CD4-positive, alpha-beta T cell treated with Interleukin-10 for 1 hour (primary cell): ENCODE results near the gene CLPTM1L.
"Not testable (repeated sequence)": the region's sequence is repeated elsewhere in the genome, so short reads cannot be mapped to it uniquely, and the experiment has no call there.

ENCODE experiments used
- DNase-seq: peaks from one replicate; pipeline ENCODE4 v3.0.0-alpha.2; 2020

Gene CLPTM1L

DNA sequence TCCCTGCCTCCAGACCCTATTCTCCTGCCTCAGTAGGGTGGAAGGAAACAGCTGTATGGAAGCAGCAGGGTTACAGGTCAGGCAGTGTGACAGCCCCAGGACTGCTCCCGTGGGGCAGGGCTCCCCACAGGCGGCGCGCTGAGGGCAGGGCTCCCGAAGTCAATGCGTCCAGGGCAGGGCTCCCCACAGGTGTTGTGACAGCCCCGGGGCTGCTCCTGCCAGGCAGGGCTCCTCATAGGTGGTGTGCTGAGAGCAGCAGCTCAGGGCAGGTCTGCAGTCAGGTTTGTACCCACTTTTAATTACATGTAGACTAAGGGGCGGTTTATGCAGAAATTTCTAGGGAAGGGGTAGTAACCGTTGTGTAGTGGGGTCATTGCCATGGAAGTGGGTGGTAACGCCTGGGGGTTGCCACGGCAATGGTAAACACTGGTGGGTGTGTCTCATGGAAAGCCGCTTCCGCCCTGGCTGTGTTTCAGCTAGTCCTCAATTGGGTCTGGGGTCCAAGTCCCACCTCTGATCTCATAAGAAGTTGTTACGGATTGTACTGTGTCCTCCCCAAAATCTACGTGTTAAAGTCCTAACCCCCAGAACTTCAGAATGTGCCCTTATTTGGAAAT is 33.4 kb downstream of the CLPTM1L start:
- DNase-seq: no peak

DNA sequence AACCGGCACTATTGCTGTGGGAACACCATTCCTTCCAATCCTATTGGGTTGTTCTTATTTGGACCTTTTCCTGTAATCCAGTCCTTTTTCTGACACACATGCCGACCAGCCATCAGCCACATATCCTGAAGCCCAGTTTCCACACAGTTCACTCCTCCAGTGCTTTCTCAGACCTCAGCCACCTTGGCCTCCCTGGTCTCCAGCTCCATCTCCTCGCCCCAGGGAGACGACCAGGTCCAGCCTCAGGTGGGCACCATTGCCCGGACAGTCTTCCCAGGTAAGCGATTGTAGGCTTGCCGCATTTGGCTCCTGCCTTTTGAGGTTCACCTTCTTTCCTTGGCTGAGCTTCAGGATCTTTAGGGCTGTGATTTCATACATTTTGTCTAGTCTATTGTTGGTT is 34.8 kb downstream of the CLPTM1L start:
- no peak for DNase-seq

DNA sequence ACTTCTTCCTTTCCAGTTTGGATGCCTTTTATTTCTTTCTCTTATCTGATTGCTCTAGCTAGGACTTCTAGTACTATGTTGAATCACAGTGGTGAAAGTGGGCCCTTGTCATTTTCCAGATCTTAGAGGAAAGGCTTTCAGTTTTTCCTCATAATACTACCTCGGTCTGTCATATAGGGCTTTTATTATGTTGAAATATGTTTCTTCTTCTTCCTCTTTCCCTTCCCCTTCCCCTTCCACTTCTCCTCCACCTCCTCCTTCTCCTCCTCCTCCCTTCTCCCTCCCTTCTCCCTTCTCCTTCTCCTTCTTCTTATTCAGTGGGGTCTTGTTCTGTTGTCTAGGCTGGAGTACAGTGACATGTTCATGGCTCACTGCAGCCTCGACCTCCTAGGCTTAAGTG is 40.9 kb downstream of the CLPTM1L start:
- DNase-seq: no peak

DNA sequence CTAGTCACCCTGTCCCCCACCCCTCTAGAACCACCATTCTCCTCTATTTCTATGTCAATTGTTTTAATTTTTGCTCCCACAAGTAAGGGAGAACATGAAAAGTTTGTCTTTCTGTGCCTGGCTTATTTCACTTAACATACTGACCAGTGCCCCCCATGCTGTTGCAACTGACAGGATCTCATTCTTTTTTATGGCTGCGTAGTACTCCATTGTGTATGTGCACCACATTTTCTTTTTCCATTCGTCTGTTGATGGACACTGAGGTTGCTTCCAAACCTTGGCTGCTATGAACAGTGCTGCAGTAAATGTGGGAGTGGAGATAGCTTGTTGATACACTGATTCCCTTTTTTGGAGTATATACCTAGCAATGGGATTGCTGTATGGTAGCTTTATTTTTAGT is 42.6 kb downstream of the CLPTM1L start:
- no peak for DNase-seq

GRCh38 chr5:1300581-1301083 is 44.3 kb downstream of the CLPTM1L start:
- DNase-seq: no peak

GRCh38 chr5:1299961-1300360 is 44.9 kb downstream of the CLPTM1L start:
- DNase-seq: no peak

DNA sequence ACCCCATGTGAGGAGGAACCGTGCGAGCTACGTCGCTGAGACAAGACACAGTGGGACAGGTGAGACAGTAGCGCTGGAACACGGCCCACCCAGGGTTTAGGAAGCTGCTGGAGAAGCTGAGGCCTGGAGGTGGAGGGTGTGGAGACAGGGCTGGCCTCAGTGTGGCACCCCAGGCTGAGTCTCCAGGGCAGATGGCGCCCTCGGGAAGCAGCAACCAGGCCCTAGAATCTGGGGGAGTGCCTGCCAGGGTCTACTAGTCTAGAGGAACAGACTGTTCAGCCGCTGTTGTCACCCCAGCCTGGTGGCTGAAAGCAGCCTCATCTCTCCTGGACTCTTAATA is 45.4 kb downstream of the CLPTM1L start:
- DNase-seq: no peak

DNA sequence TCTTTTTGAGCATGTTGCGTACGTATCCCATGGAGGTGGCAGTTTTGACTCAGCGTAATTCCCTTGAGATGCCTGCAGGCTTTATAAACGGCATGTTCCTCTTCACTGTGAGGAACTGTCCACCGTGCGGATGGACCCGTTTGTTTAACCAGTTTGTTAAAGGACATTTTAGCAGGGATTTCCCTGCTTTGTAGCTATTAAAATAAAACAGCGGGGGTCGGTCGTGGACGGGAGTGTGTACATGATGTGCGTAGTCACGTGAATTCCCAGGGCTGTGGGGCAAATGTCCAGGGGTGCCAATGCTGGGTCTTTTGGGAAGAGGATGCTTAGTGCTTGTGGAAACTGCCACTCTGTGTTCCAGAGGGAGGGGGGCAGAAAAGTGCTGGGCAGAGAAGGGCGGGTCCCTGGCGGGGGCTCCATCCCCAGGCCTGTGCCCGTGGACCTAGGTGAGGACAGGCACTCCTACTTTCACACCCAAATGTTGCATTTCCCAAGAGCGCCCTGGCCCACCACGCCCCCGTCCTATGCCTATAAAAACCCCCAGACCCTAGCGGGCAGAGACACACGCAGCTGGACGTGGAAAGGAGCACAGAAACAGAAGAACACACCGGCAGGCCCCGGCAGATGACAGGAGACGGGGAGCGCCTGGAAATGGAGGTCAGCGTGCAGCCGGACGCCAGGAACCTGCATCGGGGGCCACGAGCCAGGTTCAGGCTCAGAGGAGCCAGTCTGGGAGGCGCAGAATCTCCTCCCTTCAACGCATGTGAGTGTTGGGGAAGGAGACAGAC is 46.0 kb downstream of the CLPTM1L start:
- no peak for DNase-seq

GRCh38 chr5:1298067-1298551 is 46.8 kb downstream of the CLPTM1L start:
- DNase-seq: no peak

GRCh38 chr5:1297243-1297642 is 47.7 kb downstream of the CLPTM1L start:
- no peak for DNase-seq

GRCh38 chr5:1295650-1296037 is 49.3 kb downstream of the CLPTM1L start:
- DNase-seq: no peak

DNA sequence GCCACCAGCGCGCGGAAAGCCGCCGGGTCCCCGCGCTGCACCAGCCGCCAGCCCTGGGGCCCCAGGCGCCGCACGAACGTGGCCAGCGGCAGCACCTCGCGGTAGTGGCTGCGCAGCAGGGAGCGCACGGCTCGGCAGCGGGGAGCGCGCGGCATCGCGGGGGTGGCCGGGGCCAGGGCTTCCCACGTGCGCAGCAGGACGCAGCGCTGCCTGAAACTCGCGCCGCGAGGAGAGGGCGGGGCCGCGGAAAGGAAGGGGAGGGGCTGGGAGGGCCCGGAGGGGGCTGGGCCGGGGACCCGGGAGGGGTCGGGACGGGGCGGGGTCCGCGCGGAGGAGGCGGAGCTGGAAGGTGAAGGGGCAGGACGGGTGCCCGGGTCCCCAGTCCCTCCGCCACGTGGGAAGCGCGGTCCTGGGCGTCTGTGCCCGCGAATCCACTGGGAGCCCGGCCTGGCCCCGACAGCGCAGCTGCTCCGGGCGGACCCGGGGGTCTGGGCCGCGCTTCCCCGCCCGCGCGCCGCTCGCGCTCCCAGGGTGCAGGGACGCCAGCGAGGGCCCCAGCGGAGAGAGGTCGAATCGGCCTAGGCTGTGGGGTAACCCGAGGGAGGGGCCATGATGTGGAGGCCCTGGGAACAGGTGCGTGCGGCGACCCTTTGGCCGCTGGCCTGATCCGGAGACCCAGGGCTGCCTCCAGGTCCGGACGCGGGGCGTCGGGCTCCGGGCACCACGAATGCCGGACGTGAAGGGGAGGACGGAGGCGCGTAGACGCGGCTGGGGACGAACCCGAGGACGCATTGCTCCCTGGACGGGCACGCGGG is 49.9 kb downstream of the CLPTM1L start, which contains the start of gene TERT:
TERT (minus strand) TSS at position 234 of the 815 bp plus-strand sequence; CDS start at position 155, 79 bp downstream.
- DNase-seq: peak; percentile 82

DNA sequence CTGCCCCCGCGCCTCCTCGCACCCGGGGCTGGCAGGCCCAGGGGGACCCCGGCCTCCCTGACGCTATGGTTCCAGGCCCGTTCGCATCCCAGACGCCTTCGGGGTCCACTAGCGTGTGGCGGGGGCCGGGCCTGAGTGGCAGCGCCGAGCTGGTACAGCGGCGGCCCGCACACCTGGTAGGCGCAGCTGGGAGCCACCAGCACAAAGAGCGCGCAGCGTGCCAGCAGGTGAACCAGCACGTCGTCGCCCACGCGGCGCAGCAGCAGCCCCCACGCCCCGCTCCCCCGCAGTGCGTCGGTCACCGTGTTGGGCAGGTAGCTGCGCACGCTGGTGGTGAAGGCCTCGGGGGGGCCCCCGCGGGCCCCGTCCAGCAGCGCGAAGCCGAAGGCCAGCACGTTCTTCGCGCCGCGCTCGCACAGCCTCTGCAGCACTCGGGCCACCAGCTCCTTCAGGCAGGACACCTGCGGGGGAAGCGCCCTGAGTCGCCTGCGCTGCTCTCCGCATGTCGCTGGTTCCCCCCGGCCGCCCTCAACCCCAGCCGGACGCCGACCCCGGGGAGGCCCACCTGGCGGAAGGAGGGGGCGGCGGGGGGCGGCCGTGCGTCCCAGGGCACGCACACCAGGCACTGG is 50.6 kb downstream of the CLPTM1L start:
- DNase-seq: no peak

DNA sequence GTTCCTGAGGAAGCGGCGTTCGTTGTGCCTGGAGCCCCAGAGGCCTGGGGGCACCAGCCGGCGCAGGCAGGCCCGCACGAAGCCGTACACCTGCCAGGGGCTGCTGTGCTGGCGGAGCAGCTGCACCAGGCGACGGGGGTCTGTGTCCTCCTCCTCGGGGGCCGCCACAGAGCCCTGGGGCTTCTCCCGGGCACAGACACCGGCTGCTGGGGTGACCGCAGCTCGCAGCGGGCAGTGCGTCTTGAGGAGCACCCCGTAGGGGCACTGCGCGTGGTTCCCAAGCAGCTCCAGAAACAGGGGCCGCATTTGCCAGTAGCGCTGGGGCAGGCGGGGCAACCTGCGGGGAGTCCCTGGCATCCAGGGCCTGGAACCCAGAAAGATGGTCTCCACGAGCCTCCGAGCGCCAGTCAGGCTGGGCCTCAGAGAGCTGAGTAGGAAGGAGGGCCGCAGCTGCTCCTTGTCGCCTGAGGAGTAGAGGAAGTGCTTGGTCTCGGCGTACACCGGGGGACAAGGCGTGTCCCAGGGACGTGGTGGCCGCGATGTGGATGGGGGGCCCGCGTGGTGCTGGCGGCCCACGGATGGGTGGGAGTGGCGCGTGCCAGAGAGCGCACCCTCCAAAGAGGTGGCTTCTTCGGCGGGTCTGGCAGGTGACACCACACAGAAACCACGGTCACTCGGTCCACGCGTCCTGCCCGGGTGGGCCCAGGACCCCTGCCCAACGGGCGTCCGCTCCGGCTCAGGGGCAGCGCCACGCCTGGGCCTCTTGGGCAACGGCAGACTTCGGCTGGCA is 51.3 kb downstream of the CLPTM1L start:
- DNase-seq: no peak

DNA sequence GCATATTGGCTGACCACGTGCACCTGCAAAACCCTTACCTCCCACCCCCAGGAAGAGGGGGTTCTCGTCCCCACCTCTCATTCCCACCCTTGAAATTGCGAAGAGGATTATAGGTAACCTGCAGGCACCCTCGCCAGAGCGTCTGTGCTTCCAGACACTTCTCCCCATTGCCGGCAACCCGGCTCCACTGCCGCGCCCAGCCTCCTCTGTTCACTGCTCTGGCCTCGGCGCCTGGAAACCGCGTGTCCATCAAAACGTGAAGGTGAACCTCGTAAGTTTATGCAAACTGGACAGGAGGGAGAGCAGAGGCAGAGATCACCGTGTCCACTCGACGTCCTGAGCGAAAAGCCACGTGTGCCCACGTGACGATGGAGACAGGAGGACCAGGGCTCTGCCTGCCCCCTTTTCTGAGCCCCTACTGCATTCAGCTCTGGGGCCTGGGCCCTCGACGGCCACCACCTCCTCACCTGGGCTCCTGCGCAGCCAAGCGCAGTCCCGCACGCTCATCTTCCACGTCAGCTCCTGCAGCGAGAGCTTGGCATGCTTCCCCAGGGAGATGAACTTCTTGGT is 52.0 kb downstream of the CLPTM1L start:
- DNase-seq: no peak

DNA sequence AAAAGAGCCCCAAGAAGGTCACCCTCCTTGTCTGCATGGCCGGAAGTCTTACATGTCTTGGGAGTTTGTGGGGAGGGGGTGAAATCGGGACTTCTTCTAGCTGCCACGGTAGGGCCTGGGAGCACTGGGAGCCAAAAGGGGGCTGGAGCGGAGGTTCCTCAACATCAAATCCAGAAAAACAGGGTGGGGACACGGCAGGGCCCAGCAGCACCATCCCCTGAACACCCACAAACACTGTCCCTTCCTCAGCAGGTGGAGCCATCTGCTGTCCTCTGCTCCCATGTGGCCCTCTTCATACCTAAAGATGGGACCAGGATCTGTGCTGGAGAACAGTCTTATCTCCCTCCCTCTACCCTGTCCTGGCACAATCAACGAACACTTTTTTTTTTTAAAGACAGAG is 52.8 kb downstream of the CLPTM1L start:
- DNase-seq: no peak

DNA sequence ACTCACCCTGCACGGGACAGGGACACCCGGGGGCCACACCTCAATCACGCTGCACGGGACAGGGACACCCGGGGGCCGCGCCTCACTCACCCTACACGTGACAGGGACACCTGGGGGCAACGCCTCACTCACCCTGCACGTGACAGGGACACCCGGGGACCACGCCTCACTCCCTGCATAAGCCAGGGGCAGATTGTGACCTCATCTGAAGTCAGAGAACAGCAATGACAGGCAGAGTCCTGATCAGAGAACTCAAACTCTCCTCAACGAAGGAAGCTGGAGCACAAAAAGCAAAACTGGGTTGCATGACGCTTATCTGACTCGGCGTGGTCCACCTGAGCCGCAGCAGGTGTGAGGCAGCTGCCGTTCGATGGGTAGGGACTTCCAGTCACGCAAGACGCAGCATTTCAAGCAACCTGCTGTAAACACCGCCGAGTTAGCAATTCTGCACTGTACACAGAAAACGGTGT is 53.3 kb downstream of the CLPTM1L start:
- no peak for DNase-seq

- not testable (repeated sequence) for DNase-seq
Observed at GRCh38 chr5:1290956-1291355, 53.9 kb downstream of the CLPTM1L start.

- DNase-seq: not testable (repeated sequence)
Observed at GRCh38 chr5:1289559-1289958, 55.3 kb downstream of the CLPTM1L start.

- no peak for DNase-seq
Observed at GRCh38 chr5:1288439-1289335, 56.2 kb downstream of the CLPTM1L start.
